ENCODE data around the gene PPP2R2D.

PPP2R2D gene

DNA sequence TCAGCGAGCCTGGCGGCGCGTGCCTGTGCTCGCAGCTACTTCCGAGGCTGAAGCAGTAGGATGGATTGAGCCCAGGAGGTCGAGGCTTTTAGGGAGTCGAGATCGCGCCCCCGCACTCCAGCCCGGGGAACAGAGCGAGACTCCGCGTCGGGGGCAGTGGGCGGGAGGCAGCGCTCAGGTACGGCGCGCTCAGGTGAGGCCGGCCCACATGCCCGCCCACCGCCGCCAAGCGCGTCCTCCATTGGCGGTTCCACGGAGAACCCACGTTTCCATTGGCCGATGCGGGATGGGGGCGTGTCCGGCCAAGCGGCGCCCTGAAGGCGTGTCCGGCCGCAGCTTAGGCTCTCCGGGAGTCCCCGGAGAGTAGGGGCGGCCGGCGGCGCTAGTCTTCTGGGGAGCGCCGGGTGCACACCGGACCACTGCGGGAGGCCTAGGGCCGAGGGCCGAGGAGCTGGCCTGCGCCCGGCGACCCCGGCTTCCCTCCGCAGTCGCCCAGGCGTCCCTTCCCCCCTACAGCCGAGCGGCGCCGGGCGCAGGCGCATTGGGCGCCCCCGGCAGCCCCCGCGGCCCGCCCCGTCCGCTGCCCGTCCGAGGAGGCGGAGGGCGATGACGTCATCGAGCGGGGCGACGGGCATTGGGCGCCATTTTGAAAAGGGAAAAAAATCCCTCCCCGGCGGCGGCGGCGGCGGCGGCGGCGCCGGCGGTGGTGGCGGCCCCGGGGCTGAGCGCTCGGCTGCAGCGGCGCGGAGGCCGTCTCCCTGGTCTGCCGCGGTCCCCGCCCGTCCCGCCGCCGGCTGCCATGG lies at the start of gene PPP2R2D:
Gene PPP2R2D (plus strand): TSS at position 659 of the 803 bp plus-strand sequence. CDS start 141 bp downstream, at position 800.
- DNase-seq = peak; percentile 94

GRCh38 chr10:131851346-131851745 lies 49.5 kb upstream of the PPP2R2D start:
- DNase-seq = no peak

- no peak for DNase-seq
Observed at GRCh38 chr10:131852176-131852822, 48.5 kb upstream of the PPP2R2D start.

- no peak for DNase-seq
Observed at GRCh38 chr10:131852823-131853609, 47.8 kb upstream of the PPP2R2D start.

- DNase-seq = no peak
Observed at GRCh38 chr10:131853610-131853964, 47.2 kb upstream of the PPP2R2D start.

DNA sequence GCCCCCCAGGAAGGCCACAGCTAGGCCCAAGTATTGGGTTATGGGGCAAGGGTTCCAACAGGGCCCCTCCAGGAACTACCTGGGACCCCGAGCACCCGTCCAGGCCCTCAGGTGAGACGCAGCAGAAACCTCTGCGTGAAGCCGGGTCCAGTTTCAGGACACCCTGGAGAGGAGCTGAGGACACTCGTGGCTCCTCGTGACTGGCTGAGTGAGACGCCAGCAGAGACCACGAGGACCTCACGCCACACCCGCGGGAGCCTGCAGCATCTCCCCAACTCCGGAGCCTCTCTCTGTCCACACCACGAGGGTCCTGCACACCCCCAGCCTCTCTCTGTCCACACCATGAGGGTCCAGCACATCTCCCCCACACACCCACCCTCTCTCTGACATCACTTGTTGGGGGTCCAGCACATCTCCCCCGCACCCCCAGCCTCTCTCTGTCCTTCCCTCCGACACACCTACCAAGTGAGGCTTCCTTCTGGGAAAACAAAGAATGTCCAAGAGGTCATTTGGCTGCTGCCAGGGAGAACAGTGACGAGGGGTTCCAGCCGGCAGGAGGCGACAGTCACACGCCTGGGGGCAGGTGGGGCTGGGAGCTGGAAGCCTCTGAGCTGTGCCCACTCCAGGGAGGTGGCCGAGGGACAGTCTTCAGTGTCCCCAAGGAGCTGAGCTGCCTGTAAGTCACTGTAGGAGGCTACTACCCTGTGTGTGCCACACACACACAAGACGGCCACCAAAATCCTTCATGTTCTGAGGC lies 46.1 kb upstream of the PPP2R2D start:
- no peak for DNase-seq

DNA sequence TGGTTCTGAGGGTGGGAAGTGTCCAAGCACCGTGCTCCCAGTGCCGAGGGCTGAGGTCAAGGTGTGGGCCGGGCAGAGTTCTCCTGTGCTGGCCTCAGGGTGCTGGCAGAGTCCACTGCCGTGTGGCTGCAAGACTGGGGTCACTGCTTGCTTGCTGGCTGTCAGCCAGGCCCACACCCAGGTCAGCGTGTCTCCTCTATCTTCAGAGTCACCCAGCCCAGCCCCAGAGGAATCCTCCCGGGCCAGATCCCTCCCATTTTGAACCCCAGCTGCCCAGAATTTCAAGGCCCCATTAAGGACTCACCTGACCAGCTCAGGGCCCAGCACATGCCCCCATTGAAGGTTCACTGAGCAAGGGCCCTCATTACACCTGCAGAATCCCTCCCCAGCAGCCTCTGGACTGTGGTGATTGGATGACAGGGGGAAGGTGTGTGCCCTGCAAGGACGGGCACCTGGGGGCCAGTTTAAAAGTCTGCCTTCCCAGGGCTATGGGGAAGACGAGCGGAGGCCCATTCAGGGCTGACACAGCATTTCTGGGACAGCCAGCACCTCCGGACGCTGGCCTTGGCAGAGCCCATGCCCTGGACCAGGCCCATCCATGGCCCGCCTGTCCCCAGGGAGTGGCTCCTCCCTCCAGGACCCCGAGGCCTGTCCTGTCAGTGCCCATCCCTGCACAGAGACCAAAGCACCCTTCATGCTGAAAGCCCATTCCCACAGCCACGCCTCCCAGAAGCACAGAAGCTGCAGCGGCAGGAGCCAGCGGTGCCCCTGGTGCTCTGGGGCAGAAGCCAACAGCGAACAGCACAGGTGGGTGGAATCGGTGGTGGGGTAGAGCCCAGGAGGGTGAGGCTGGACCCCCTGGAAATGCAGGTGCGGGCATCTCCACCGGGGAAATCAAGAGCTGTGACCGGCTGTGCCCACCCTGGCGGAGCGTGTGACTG lies 45.1 kb upstream of the PPP2R2D start:
- DNase-seq = no peak

DNA sequence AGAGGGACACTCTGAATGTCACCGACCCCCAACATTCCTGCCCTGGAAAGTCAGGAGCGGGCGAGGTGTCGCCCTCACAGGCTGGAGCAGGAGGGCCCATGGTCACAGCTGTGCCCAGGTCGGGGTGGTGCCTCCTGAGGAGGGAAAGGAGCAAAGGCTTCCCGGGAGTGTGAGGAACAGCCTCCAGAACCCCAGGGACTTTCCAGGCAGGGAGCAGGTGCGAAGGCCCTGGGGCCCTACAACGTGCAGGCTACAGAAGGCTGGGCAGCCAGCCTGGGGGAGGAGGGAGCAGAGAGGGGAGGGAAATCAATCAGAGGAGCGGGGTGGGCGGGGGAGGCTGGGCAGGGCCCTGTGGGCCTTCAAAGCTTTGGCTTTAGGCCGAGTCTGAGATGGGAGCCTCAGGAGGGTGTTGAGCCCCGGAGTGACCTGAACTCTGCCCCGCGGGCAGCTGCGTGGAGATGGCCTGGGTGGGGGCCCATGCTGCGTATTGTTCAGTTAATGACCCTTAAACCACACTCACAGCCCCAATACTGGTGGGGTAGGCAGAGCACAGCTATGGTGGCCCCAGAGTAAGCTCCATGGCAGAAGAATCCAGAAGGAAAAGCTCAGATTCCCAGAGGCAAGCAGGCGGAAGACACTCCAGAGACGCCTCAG lies 44.2 kb upstream of the PPP2R2D start:
- no peak for DNase-seq

GRCh38 chr10:131857156-131858117 lies 43.4 kb upstream of the PPP2R2D start:
- no peak for DNase-seq

GRCh38 chr10:131858118-131858515 lies 42.7 kb upstream of the PPP2R2D start:
- DNase-seq = no peak

GRCh38 chr10:131858583-131859340 lies 42.0 kb upstream of the PPP2R2D start:
- DNase-seq = no peak

- DNase-seq = no peak
Observed at GRCh38 chr10:131859341-131860020, 41.3 kb upstream of the PPP2R2D start.

DNA sequence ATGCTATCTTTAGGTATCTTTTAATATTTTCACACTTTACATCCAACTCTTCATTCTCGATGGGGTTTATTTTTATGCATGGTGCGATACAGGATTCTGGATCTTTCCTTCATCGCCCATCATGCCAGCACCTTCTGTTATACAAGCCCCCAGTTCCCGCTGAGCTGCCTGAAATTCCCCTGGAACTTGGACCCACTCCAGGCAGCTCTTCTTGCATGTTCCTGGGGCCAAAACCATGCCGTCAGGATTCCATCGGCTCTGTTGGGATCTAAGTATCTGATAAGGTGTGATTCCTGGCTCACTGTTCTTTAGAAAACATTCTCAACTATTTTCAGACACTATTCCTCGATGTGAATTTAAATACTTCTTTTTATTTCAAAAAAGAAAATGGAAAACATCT lies 40.5 kb upstream of the PPP2R2D start:
- DNase-seq = no peak

DNA sequence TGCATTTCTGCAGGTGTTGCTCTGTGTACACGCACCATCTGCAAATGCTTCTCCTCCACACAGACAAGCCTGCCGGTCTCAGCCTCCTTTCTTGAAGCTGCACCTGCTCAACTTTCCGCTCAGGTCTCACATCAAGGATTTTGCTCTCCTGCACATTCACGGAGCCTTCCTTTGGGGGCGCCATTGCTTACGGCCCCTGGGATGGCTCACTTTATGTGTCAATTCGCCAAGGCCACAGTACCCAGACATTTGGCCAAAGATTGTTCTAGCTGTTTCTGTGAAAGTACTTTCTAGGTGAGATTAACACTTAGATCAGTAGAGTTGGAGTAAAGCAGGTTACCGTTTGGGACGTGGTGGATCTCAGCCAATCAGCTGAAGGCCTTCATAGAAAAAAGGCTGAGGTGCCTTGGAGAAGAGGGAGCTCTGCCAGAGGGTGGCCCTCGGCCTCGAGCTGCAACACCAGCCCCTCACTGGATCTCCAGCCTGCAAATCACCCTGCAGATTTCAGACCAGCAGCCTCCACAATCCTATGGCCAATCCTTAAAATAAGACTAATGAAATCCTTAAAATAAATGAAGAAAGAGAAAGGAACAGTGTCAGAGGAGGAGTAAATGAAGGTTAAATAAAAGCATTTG lies 39.9 kb upstream of the PPP2R2D start:
- no peak for DNase-seq

GRCh38 chr10:131862548-131862947 lies 38.3 kb upstream of the PPP2R2D start:
- no peak for DNase-seq

DNA sequence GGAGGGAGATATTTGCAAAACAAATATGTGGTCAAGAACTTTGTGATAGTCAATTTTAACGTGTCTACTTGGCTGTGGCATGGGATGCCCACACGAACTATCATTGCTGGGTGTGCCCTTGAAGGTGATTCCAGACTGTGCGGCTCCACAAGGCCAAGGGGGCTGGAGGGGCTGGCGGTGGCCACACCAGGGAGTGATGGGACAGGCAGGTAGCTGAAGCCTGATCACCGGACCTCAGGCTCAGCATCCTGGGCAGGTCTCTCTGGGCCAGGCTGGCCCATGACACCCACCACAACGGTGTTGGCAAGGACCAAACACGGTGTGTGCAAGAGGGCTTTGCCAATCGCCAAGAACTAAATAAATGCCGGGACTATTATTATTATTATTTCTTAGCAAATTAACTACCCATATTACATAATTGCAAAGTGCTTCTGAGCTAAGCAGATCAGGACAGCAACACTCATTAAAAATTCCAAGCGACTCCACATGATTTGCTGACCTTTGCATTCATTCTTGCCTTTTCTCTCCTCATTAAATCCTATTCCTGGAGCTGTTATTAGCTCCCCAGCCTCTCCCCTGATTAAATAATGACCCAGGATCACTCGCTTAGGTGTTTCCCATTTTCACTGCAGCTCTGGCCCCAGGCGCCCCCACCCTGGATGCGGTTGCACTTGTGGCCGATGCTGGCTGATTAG lies 35.4 kb upstream of the PPP2R2D start:
- DNase-seq = no peak

DNA sequence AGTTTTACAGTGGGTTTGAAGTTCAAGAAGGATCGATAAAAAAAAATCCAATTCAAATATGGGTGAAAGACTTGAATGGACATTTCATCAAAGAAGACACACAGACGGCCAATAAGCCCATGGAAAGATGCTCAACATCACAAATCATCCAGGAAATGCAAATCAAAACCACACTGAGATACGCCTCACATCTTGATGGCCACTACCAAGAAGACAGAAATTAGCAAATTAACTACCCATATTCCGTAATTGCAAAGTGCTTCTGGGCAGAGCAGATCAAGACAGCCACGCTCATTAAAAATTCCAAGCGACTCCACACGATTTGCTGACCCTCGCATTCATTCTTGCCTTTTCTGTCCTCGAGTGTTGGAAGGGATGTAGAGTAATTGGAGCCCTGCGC lies 34.1 kb upstream of the PPP2R2D start:
- no peak for DNase-seq
